ENCODE results near the gene FAM171A1.

The FAM171A1 gene

DNA sequence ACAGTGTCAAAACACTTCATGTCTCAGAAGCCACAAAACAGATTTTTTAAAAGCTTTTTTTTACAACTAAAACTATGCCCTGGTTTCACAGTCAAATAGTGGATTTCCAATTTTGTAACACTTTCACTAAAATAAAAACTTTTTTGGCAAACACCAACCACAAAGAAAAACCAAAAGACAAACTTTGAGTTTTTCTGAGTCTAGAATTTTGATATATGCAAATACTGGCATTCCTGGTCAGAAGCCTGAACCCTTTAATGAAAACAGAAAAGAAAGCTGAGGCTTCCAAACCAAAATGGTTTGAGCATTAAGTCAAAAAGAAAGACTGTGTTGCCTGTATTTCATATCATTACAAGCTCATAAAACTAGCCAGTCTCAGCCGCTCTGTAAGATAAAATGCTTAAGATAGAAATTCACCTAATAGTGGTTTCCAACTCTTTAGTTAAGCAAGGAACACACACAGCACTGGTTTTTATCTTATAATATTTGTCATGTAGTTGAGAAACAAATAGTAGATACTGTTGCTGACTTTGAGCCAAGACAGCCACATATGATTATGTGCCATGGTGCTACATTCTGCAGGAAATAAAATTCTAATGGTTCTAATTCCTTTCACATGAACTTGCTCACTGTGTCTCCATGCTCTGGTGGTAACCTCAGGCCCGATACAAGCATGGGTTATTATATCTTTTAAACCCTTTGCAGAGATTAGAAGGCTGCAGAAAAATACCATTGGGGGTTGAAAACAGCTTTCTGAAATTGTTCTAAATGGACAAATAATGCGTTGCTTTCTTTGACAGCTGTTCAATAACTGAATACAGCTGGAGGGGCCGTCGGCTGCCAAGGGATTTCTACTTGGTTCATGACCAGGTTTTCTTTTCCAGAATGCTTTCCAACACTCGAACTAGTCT is 49.4 kb downstream of the FAM171A1 start:
- TF ChIP-seq CTCF (conservative IDR thresholded peaks at IDR 0.05; ENCODE audit: low read length) (no peak), EZH2phosphoT487 (IDR thresholded peaks at IDR 0.05; ENCODE audit: borderline replicate concordance) (no peak)
- H3F3A ChIP-seq (ENCODE audit: low read depth), result no peaks in the 10 kb centered on the region
- no peak overlapping the region for H3K9ac ChIP-seq (ENCODE audit: low read depth, low read length, poor library complexity, severe bottlenecking)
- H3K9me2 ChIP-seq (replicated peaks; ENCODE audit: low read depth, low read length), result no peaks in the 10 kb centered on the region
- peaks cover 18% of the 10 kb centered on the region for H3K4me1 ChIP-seq (ENCODE audit: insufficient read depth, low read length, poor library complexity, severe bottlenecking)
- H3K9me3 ChIP-seq (ENCODE audit: insufficient read depth, low read depth, low read length), result no peaks in the 10 kb centered on the region
- no peak overlapping the region for H2AFZ ChIP-seq (ENCODE audit: low read length)
- no peaks in the 10 kb centered on the region for H3K79me2 ChIP-seq (ENCODE audit: insufficient read depth, low read length)
- no peaks in the 10 kb centered on the region for H3K36me3 ChIP-seq (ENCODE audit: insufficient read depth, low read length)
- H3K4me2 ChIP-seq (ENCODE audit: low read depth, low read length, poor library complexity, severe bottlenecking), result peak overlapping the region; percentile 19
- no peak overlapping the region for H3K4me3 ChIP-seq (ENCODE audit: low read length, poor library complexity, severe bottlenecking)
- H3K27me3 ChIP-seq (ENCODE audit: insufficient read depth, low read length, poor library complexity, severe bottlenecking), result no peaks in the 10 kb centered on the region
- no peaks in the 10 kb centered on the region for H4K20me1 ChIP-seq (ENCODE audit: insufficient read depth, low read length, poor library complexity, severe bottlenecking)

- no peak overlapping the region for H3K4me3 ChIP-seq (ENCODE audit: low read length, poor library complexity, severe bottlenecking)
- H2AFZ ChIP-seq (ENCODE audit: low read length), result no peak overlapping the region
- H3K4me2 ChIP-seq (ENCODE audit: low read depth, low read length, poor library complexity, severe bottlenecking), result peak overlapping the region; percentile 19
- no peaks in the 10 kb centered on the region for H3K36me3 ChIP-seq (ENCODE audit: insufficient read depth, low read length)
- TF ChIP-seq EZH2phosphoT487 (IDR thresholded peaks at IDR 0.05; ENCODE audit: borderline replicate concordance) (no peak), CTCF (conservative IDR thresholded peaks at IDR 0.05; ENCODE audit: low read length) (no peak)
- no peaks in the 10 kb centered on the region for H3K79me2 ChIP-seq (ENCODE audit: insufficient read depth, low read length)
- no peaks in the 10 kb centered on the region for H3K27me3 ChIP-seq (ENCODE audit: insufficient read depth, low read length, poor library complexity, severe bottlenecking)
- peaks cover 14% of the 10 kb centered on the region for H3K4me1 ChIP-seq (ENCODE audit: insufficient read depth, low read length, poor library complexity, severe bottlenecking)
- no peaks in the 10 kb centered on the region for H4K20me1 ChIP-seq (ENCODE audit: insufficient read depth, low read length, poor library complexity, severe bottlenecking)
- no peaks in the 10 kb centered on the region for H3K9me3 ChIP-seq (ENCODE audit: insufficient read depth, low read depth, low read length)
- H3K9ac ChIP-seq (ENCODE audit: low read depth, low read length, poor library complexity, severe bottlenecking), result no peak overlapping the region
- H3F3A ChIP-seq (ENCODE audit: low read depth), result no peaks in the 10 kb centered on the region
- H3K9me2 ChIP-seq (replicated peaks; ENCODE audit: low read depth, low read length), result no peaks in the 10 kb centered on the region
Measured at GRCh38 chr10:15320522-15321203, 50.4 kb downstream of the FAM171A1 start.

DNA sequence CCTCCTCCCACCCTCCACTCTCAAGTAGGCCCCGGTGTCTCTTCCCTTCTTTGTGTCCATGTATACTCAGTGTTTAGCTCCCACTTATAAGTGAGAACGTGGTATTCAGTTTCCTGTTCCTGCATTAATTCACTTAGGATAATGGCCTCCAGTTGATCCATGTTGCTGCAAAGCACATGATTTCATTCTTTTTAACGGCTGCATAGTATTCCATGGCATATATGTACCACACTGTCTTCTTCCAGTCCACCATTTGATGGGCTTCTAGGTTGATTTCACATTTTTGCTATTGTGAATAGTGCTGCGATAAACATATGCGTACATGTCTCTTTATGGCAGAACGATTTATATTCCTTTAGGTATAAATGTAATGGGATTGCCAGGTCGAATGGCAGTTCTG is 51.0 kb downstream of the FAM171A1 start:
- peak overlapping the region; percentile 19 for H3K4me2 ChIP-seq (ENCODE audit: low read depth, low read length, poor library complexity, severe bottlenecking)
- no peaks in the 10 kb centered on the region for H4K20me1 ChIP-seq (ENCODE audit: insufficient read depth, low read length, poor library complexity, severe bottlenecking)
- no peaks in the 10 kb centered on the region for H3K27me3 ChIP-seq (ENCODE audit: insufficient read depth, low read length, poor library complexity, severe bottlenecking)
- no peaks in the 10 kb centered on the region for H3K79me2 ChIP-seq (ENCODE audit: insufficient read depth, low read length)
- peaks cover 14% of the 10 kb centered on the region for H3K4me1 ChIP-seq (ENCODE audit: insufficient read depth, low read length, poor library complexity, severe bottlenecking)
- TF ChIP-seq EZH2phosphoT487 (IDR thresholded peaks at IDR 0.05; ENCODE audit: borderline replicate concordance) (no peak), CTCF (conservative IDR thresholded peaks at IDR 0.05; ENCODE audit: low read length) (no peak)
- no peak overlapping the region for H3K4me3 ChIP-seq (ENCODE audit: low read length, poor library complexity, severe bottlenecking)
- H3K36me3 ChIP-seq (ENCODE audit: insufficient read depth, low read length), result no peaks in the 10 kb centered on the region
- H3K9ac ChIP-seq (ENCODE audit: low read depth, low read length, poor library complexity, severe bottlenecking), result no peak overlapping the region
- no peaks in the 10 kb centered on the region for H3K9me3 ChIP-seq (ENCODE audit: insufficient read depth, low read depth, low read length)
- no peaks in the 10 kb centered on the region for H3K9me2 ChIP-seq (replicated peaks; ENCODE audit: low read depth, low read length)
- H3F3A ChIP-seq (ENCODE audit: low read depth), result no peaks in the 10 kb centered on the region
- H2AFZ ChIP-seq (ENCODE audit: low read length), result no peak overlapping the region
